GM12878 (cell line): ENCODE data around the gene USP12. TPM values are rescaled to one million over a fixed set of nuclear protein-coding genes. Genes with fewer than 3 reads are reported as not detected.

Source experiments
- ATAC-seq: fragments of 200-7000 bp; cut with Tn5 transposase; 3 replicates; pipeline ENCODE4 v1.9.1; 2020; ENCODE audit warnings: mild to moderate bottlenecking, moderate library complexity
- BruUV-seq: library from RNA; stranded (reverse); fragments of 400-500 nt; replicated peaks from 2 replicates; lab custom pipeline; 2021; lab: Mats Ljungman, UMichigan
- CTCF ChIA-PET: fragments of 300-600 bp; sonication (Branson Sonifier 250); formaldehyde crosslinking; extraction: SDS; loops from one replicate; lab custom pipeline; 2021; ENCODE audit warnings: inconsistent platforms; lab: Yijun Ruan, JAX
- POLR2A ChIA-PET: fragments of 350-600 bp; formaldehyde crosslinking; extraction: SDS; loops from one replicate; lab custom pipeline; 2021; ENCODE audit warnings: inconsistent platforms; lab: Charles Lee
- RAD21 ChIA-PET: fragments of 300-600 bp; sonication (Branson Sonifier 250); formaldehyde crosslinking; loops from one replicate; lab custom pipeline; 2023; ENCODE audit warnings: antibody characterized with exemption; ENCODE audit not compliant: unreplicated experiment; lab: Charles Lee
- SMC1A ChIA-PET: fragments of 300-600 bp; sonication (Branson Sonifier 250); formaldehyde crosslinking; loops from one replicate; lab custom pipeline; 2023; ENCODE audit not compliant: unreplicated experiment, uncharacterized antibody; lab: Charles Lee
- DNase-seq: peaks from one replicate; pipeline ENCODE4 v3.0.0-alpha.2; 2011; ENCODE audit warnings: low read depth, low spot score
- FAIRE-seq: peaks from 3 replicates; lab custom pipeline; 2011; peaks lifted over from hg19 to GRCh38; lab: Jason Lieb, UNC
- H2AFZ ChIP-seq: 2 replicates; pipeline ENCODE4 v1.6.0; 2011; ENCODE audit warnings: low read depth, low read length, control low read depth; ENCODE audit not compliant: control insufficient read depth
- H3K27ac ChIP-seq: 2 replicates; pipeline ENCODE4 v1.5.1; 2011; ENCODE audit warnings: control low read depth; ENCODE audit not compliant: control insufficient read depth, insufficient read depth
- H3K27me3 ChIP-seq, 2 experiments: replicated peaks in 1 of 2; 2 replicates each; pipeline versions ENCODE4 v1.6.0 to v1.6.1; 2011; ENCODE audit warnings: low read length in 1 of 2; ENCODE audit not compliant: control insufficient read depth in 2 of 2, insufficient read depth in 2 of 2
- H3K36me3 ChIP-seq, 2 experiments: 2 replicates each; pipeline ENCODE4 v1.5.1; 2011; ENCODE audit warnings: low read length in 1 of 2; ENCODE audit not compliant: control insufficient read depth in 2 of 2, insufficient read depth in 2 of 2
- H3K4me1 ChIP-seq: 2 replicates; pipeline ENCODE4 v1.6.1; 2011; ENCODE audit warnings: mild to moderate bottlenecking, low read length, moderate library complexity, mixed read lengths; ENCODE audit not compliant: control insufficient read depth, insufficient read depth
- H3K4me2 ChIP-seq: 2 replicates; pipeline ENCODE4 v1.6.0; 2011; ENCODE audit warnings: control low read depth; ENCODE audit not compliant: control insufficient read depth, insufficient read depth
- H3K4me3 ChIP-seq: fragments of 200-600 bp; sonication (generic); 2 replicates; pipeline ENCODE4 v1.5.1; 2016
- H3K79me2 ChIP-seq: 2 replicates; pipeline ENCODE4 v1.6.0; 2011; ENCODE audit warnings: low read length; ENCODE audit not compliant: control insufficient read depth, insufficient read depth
- H3K9ac ChIP-seq: 2 replicates; pipeline ENCODE4 v1.8.0; 2011; ENCODE audit warnings: low read length, control low read depth, mixed read lengths; ENCODE audit not compliant: control insufficient read depth, insufficient read depth
- H3K9me3 ChIP-seq: replicated peaks from 3 replicates; pipeline ENCODE4 v1.5.1; 2011; ENCODE audit warnings: mild to moderate bottlenecking, low read length; ENCODE audit not compliant: control insufficient read depth, insufficient read depth
- H4K20me1 ChIP-seq: 2 replicates; pipeline ENCODE4 v1.6.0; 2011; ENCODE audit not compliant: control insufficient read depth, insufficient read depth
- CHD4 ChIP-seq: fragments of 200-600 bp; sonication (generic); IDR thresholded peaks from 2 replicates; pipeline ENCODE4 v1.6.1; 2016; ENCODE audit warnings: mild to moderate bottlenecking
- HCFC1 ChIP-seq: fragments of 150-350 bp; IDR thresholded peaks from 2 replicates; pipeline ENCODE4 v1.6.1; 2014; ENCODE audit warnings: low read length
- HDGF ChIP-seq: fragments of 450-650 bp; IDR thresholded peaks from 2 replicates; pipeline ENCODE4 v1.6.1; 2016; ENCODE audit warnings: antibody characterized with exemption
- RELA ChIP-seq: fragments of 450-650 bp; IDR thresholded peaks from 2 replicates; pipeline ENCODE4 v1.8.0; 2014; ENCODE audit warnings: borderline replicate concordance; ENCODE audit not compliant: partially characterized antibody
- SREBF2 ChIP-seq: IDR thresholded peaks from 2 replicates; pipeline ENCODE4 v1.6.1; 2012; ENCODE audit warnings: mild to moderate bottlenecking, low read length
- WRNIP1 ChIP-seq: IDR thresholded peaks from 2 replicates; pipeline ENCODE4 v1.6.1; 2011; ENCODE audit warnings: low read depth, low read length, improper control_type of control experiment, borderline replicate concordance
- ZNF592 ChIP-seq: fragments of 450-650 bp; IDR thresholded peaks from 2 replicates; pipeline ENCODE4 v1.6.1; 2017; ENCODE audit warnings: mild to moderate bottlenecking, moderate library complexity
- WGBS: methylation state at CpG from one replicate; pipeline ENCODE4 v1.1.6; 2016; ENCODE audit warnings: low lambda C conversion rate; ENCODE audit not compliant: insufficient replicate concordance, insufficient coverage; ENCODE audit errors: missing lambda C conversion rate; 5-methylcytosine and 5-hydroxymethylcytosine counted together
- in situ Hi-C: fragments of 300-500 bp; cut with MboI; formaldehyde crosslinking; loops from 9 replicates; pipeline ENCODE4 v1.14.3; 2018; ENCODE audit warnings: mixed read lengths
- intact Hi-C: fragments of 100-400 bp; cut with micrococcal nuclease; formaldehyde crosslinking; loops from one replicate; pipeline ENCODE4 v1.14.2; 2022; ENCODE audit not compliant: unreplicated experiment
- polyA plus RNA-seq, 11 experiments: library from polyadenylated mRNA; depleted of rRNA in 4 of 11; unstranded in 6 of 11; stranded (reverse) in 5 of 11; fragments of >200 nt; fragmentation: Nextera tagmentation in 4 of 11; fragmentation: Illumina TruSeq in 1 of 11; extraction: Ambion mirVana in 4 of 11; extraction: Trizol in 1 of 11; gene quantifications; 1 replicate in 1 of 11; 2 replicates in 10 of 11; pipeline versions ENCODE4 v1.2.1 to v1.2.3, GENCODE V29; 2011 to 2016; ENCODE audit warnings: inconsistent platforms in 2 of 11, missing spikeins in 2 of 11, low read depth in 1 of 11
- total RNA-seq, 4 experiments: library from RNA; depleted of rRNA in 3 of 4; stranded (reverse); fragments of >200 nt in 3 of 4; fragmentation: Illumina TruSeq in 1 of 4; extraction: Trizol in 1 of 4; gene quantifications; 2 replicates each; pipeline versions ENCODE4 v1.2.1 to v1.2.3, GENCODE V29; 2013 to 2021
- TF ChIP-seq, protein P1 (sequence below), 3 experiments: IDR thresholded peaks in 2 of 3; conservative IDR thresholded peaks in 1 of 3; 2 replicates each; pipeline ENCODE4 v1.5.1; 2011; ENCODE audit warnings: low read depth in 3 of 3, low read length in 3 of 3, mild to moderate bottlenecking in 3 of 3, control low read depth in 2 of 3, moderate library complexity in 2 of 3, inconsistent platforms in 1 of 3, mixed read lengths in 1 of 3; ENCODE audit not compliant: control insufficient read depth in 2 of 3, insufficient read depth in 1 of 3; ENCODE audit errors: extremely low read depth in 1 of 3

Gene USP12
- total and polyA plus RNA-seq, 10 of the 15 experiments (the other 5 are each of a cell fraction or from before 2014, with no cell fraction given): 3.5 to 32.2 (median 24.6) TPM

DNA sequence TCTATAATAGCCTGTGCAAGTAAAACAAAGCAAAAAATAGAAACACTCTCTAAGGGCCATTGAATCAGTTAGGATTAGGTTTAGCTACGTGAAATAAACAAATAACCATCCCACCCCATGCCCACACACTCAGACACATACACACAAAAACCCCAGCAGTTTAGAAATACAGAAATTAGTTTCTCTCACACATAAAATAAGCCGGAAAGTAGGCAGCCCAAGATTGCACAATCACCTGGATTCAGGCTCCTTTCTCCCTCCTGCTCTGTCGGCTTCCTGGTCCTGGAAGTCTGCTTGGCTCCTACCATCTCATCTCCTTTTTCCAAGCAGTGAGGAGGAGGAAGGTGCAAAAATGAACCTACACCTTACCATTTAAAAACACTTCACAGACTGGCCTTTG, 22.6 kb upstream of the USP12 start:
- in situ Hi-C loops: no loop called here
- CTCF ChIA-PET: interaction anchor here (0.6 to 1.4 kb wide), 2 partner anchors 76 to 247 kb away, joined by 5 read pairs; partner anchors contain the start of gene RASL11A
- H4K20me1 ChIP-seq: no peaks in the 10 kb centered on the region
- no peak for ATAC-seq
- no peak for DNase-seq
- FAIRE-seq: no peak
- no peaks in the 10 kb centered on the region for H3K36me3 ChIP-seq
- no peak overlapping the region for H3K9ac ChIP-seq
- SMC1A ChIA-PET: interaction anchor here (1.6 kb wide), 1 partner anchor 29 kb away, joined by 3 read pairs; no protein-coding TSS in a partner anchor
- no peak for TF ChIP-seq SREBF2
- no peak for TF ChIP-seq CHD4
- no peak for TF ChIP-seq ZNF592
- TF ChIP-seq WRNIP1: no peak
- TF ChIP-seq RELA: no peak
- TF ChIP-seq HDGF: no peak
- no peak for TF ChIP-seq HCFC1
- TF ChIP-seq, protein P1, sequence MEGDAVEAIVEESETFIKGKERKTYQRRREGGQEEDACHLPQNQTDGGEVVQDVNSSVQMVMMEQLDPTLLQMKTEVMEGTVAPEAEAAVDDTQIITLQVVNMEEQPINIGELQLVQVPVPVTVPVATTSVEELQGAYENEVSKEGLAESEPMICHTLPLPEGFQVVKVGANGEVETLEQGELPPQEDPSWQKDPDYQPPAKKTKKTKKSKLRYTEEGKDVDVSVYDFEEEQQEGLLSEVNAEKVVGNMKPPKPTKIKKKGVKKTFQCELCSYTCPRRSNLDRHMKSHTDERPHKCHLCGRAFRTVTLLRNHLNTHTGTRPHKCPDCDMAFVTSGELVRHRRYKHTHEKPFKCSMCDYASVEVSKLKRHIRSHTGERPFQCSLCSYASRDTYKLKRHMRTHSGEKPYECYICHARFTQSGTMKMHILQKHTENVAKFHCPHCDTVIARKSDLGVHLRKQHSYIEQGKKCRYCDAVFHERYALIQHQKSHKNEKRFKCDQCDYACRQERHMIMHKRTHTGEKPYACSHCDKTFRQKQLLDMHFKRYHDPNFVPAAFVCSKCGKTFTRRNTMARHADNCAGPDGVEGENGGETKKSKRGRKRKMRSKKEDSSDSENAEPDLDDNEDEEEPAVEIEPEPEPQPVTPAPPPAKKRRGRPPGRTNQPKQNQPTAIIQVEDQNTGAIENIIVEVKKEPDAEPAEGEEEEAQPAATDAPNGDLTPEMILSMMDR (IDR thresholded peaks at IDR 0.05 in 2 of 3, conservative IDR thresholded peaks at IDR 0.05 in 1 of 3; ENCODE audit: control insufficient read depth in 2 of 3, extremely low read depth in 1 of 3, insufficient read depth in 1 of 3, low read depth in 3 of 3, low read length in 3 of 3): no peak
- no peak overlapping the region for H3K27ac ChIP-seq
- no peak overlapping the region for H2AFZ ChIP-seq
- RAD21 ChIA-PET: interaction anchor here (1.0 kb wide), 1 partner anchor 43 kb away, joined by 3 read pairs; no protein-coding TSS in a partner anchor
- 45% methylated on average over 3 of the region's 3 CpGs for WGBS
- intact Hi-C loops: no loop called here
- H3K9me3 ChIP-seq: no peaks in the 10 kb centered on the region
- H3K4me1 ChIP-seq: no peaks in the 10 kb centered on the region
- POLR2A ChIA-PET: interaction anchor here (0.6 kb wide), 1 partner anchor 158 kb away, joined by 5 read pairs; no protein-coding TSS in a partner anchor
- no peaks in the 10 kb centered on the region for H3K79me2 ChIP-seq
- BruUV-seq: no TSS peak
- H3K4me3 ChIP-seq: no peak overlapping the region
- H3K27me3 ChIP-seq: no peaks in the 10 kb centered on the region
- no peak overlapping the region for H3K4me2 ChIP-seq
